ENCODE measurements around the gene ASAH2.
A peak's percentile ranks its signal among the peaks of the same experiment; 100 is the strongest.
"Not testable (repeated sequence)": the region's sequence is repeated elsewhere in the genome, so short reads cannot be mapped to it uniquely, and the experiment has no call there.

ASAH2 gene

GRCh38 chr10:50251394-50251793 is at the start of gene ASAH2:
ASAH2 (minus strand) TSS chr10:50251516; CDS start chr10:50248610, 2,906 bp downstream.
- DNase-seq, result no peak

- DNase-seq, result no peak
Measured at GRCh38 chr10:50299948-50300669, 48.8 kb upstream of the ASAH2 start.

GRCh38 chr10:50295367-50295766 is 44.1 kb upstream of the ASAH2 start:
- no peak for DNase-seq

DNA sequence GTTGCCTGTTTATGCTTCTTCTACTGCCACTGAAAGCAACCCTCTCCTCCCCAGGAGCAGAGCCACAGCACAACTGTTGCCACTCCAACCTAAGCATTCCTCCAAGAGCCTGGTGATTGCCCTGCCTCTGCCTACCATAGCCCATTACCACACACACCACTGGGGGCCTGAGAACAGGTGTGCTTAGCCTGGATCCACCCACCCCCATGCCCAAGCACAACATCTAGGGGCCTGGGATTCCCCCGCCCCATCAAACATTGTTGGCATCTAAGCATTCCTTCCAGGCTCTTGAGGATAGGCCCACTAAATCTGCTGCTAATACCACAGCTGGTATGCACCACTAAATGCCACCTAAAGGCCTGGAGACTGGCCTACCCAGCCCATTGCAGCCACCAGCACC is 43.3 kb upstream of the ASAH2 start:
- no peak for DNase-seq

- DNase-seq, result no peak
Measured at GRCh38 chr10:50293513-50294313, 42.4 kb upstream of the ASAH2 start.

- DNase-seq, result no peak
Measured at GRCh38 chr10:50291261-50291850, 40.0 kb upstream of the ASAH2 start.

GRCh38 chr10:50289196-50289595 is 37.9 kb upstream of the ASAH2 start:
- DNase-seq, result no peak

- no peak for DNase-seq
Measured at GRCh38 chr10:50286996-50287803, 35.9 kb upstream of the ASAH2 start.

GRCh38 chr10:50286517-50286916 is 35.2 kb upstream of the ASAH2 start:
- DNase-seq, result peak; percentile 20

- DNase-seq, result no peak
Measured at GRCh38 chr10:50281967-50282522, 30.7 kb upstream of the ASAH2 start.

- no peak for DNase-seq
Measured at GRCh38 chr10:50281210-50281966, 30.1 kb upstream of the ASAH2 start.

DNA sequence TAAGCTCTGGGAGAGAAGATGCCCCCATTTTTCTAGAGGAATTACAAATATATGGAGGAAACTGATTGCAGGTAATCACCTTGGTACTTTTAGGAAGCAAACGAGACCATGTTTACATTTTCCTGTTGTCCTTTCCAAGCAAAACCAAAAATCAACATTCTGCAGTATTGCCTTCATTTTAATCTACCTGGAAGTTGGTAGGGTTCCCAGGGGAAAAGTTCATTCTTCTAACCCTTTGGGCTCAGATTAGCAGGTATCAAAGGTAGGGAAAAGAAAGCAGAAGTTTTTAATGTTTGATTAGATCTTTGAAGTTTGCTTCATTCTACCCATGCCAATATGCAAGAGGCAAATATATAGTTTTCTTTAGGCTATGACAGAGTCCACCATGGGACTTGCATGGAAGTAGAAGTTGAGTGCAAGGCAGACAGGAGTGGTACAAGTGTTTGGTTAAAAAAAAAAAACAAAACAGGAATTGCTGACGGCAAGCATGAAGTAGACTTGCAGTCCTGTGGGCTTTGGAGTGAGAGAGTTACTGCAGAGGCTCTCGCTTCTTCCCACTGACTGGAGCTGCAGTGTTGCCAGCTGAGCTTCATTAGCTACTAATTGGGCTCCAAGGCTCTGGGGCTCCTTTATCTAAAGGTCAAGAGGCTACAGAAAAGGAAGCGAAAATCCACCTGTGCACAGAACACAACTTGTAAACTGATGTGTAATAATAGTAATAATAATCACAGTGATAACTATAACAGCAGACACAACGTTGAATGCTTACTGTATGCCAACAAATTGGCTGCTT is 28.9 kb upstream of the ASAH2 start:
- no peak for DNase-seq

DNA sequence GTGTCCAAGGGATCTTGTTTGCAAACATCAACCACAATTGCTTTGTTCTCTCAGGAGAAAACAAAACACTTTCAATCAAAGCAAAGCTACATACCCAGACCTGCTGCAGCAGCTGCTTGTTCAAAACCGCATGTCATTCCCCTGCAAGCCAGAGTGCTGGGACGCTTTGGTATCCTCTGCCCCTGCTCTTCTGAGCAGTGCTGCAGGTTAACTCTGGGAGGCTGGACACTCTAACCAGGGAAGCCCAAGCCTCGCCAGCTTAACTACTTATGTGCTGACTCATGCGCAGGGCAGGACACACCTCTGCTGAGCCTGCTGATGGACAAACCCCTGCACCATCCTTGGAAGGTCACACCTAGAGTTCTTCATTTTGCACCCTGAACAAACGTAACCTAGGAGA is 28.2 kb upstream of the ASAH2 start:
- DNase-seq, result no peak

DNA sequence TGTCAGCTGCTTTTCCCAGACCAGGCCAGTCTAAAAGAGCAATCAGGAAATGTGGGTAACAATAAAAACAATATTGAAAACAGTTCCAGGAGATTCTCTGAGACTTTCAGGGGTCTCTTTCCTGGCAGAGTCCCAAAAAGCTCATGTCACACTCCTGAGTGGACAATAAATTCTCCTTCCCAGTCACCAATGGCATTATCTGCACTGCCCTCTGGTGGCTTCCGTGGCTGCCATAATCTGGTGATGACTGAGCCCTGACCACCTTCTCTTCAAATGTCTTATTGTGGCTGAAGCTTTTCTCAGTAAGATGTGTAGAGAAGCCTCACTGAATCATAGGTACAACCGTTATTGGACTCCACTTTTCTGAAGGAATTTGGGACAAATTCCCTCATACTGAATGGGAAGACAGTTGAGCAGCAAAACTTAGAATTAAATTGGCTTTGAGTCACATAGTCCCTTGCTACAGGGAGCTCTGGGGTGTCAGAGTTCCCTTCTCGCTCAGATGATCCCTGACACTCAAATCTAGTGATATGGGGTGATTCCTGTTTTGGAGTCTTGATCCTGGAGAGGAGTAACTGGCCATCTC is 24.4 kb upstream of the ASAH2 start:
- DNase-seq, result no peak

- DNase-seq, result no peak
Measured at GRCh38 chr10:50272531-50272930, 21.2 kb upstream of the ASAH2 start.

DNA sequence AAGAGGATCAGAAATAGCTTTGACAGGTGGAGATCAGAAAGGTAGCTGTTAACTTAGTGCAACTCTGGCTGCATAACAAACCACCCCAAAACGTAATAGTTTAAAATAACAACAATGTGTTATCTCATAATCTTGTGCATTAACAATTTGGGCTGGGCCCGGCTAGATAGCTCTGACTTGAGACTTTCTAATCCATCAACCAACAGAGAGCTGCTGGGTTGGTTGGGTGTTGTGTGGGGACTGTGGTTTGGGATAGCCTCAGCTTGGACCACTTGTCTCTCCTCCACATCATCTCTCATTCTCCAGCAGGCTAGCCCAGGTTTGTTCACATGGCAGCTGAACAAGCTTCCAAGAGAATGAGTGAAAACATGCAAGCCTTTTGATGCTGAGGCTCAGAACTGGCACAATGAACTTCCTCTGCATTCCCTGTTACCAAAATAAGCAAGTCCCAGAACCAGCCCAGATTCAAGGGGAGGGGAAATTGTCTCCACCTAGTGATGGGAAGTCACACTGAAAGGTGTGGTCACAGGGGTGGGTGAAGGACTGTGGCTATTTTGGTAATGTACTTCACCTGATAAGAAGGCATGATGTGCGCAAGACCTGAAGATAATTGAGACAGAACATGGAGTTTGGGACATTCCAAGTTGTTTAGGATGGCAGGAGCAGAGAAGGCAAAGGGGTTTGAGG is 20.4 kb upstream of the ASAH2 start:
- no peak for DNase-seq

- not testable (repeated sequence) for DNase-seq
Measured at GRCh38 chr10:50267877-50268276, 16.6 kb upstream of the ASAH2 start.

DNA sequence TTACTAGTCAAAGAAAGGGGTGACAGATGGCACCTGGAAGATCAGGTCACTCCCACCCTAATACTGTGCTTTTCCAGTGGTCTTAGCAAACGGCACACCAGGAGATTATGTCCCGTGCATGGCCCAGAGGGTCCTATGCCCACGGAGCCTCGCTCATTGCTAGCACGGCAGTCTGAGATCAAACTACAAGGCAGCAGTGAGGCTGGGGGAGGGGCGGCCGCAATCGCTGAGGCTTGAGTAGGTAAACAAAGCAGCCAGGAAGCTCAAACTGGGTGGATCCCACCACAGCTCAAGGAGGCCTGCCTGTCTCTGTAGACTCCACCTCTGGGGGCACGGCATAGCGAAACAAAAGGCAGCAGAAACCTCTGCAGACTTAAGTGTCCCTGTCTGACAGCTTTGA is 11.3 kb upstream of the ASAH2 start:
- not testable (repeated sequence) for DNase-seq

GRCh38 chr10:50260791-50261281 is 9.5 kb upstream of the ASAH2 start:
- no peak for DNase-seq

DNA sequence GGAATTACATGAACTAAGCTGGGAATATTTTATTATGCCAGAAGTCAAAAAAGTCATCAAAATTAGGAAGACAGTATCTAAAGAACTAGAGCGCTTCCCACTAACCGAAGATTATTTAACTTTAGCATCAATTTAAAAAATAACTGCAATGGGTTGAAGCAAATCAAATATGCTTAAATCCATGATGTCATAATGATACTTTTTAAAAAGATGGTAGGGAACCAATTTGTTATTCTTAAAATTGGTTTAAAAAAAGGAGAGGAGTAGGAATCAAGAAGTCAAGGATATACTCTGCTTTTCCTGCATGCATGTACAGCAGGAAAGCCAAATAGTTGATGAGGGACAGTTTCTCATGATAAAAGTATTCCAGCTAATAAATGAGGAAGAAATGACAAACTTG is 3.2 kb upstream of the ASAH2 start:
- DNase-seq, result no peak

Measured in NCI-H446 treated with DMSO at 0.1 percent for 48 hours (cell line).